ENCODE data around the gene FOXP1. TPM values are rescaled to one million over a fixed set of nuclear protein-coding genes. Genes with fewer than 3 reads are reported as not detected.

The FOXP1 gene
- polyA plus RNA-seq, 1 donor from 2014 or later, result 5.6 TPM

GRCh38 chr3:71219744-71220638, 363.5 kb downstream of the FOXP1 start:
- TF ChIP-seq RAD21 (conservative IDR thresholded peaks at IDR 0.05), result no peak
- TF ChIP-seq, protein P1, sequence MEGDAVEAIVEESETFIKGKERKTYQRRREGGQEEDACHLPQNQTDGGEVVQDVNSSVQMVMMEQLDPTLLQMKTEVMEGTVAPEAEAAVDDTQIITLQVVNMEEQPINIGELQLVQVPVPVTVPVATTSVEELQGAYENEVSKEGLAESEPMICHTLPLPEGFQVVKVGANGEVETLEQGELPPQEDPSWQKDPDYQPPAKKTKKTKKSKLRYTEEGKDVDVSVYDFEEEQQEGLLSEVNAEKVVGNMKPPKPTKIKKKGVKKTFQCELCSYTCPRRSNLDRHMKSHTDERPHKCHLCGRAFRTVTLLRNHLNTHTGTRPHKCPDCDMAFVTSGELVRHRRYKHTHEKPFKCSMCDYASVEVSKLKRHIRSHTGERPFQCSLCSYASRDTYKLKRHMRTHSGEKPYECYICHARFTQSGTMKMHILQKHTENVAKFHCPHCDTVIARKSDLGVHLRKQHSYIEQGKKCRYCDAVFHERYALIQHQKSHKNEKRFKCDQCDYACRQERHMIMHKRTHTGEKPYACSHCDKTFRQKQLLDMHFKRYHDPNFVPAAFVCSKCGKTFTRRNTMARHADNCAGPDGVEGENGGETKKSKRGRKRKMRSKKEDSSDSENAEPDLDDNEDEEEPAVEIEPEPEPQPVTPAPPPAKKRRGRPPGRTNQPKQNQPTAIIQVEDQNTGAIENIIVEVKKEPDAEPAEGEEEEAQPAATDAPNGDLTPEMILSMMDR (IDR thresholded peaks at IDR 0.05; ENCODE audit: poor library complexity, severe bottlenecking), result no peak
- no peak for TF ChIP-seq EP300 (conservative IDR thresholded peaks at IDR 0.05; ENCODE audit: poor library complexity, severe bottlenecking)
- TF ChIP-seq SMC3 (conservative IDR thresholded peaks at IDR 0.05; ENCODE audit: poor library complexity), result no peak
- Histone ChIP-seq H3F3A (ENCODE audit: insufficient read depth, low read length, poor library complexity, severe bottlenecking) (no peaks in the 10 kb centered on the region), H3K9me3 (ENCODE audit: low read length) (no peaks in the 10 kb centered on the region), H4K20me1 (ENCODE audit: insufficient read depth) (no peaks in the 10 kb centered on the region), H3K27me3 (ENCODE audit: insufficient read depth, low read depth, low read length) (no peaks in the 10 kb centered on the region), H3K9ac (ENCODE audit: low read length) (no peak overlapping the region), H3K36me3 (ENCODE audit: insufficient read depth, low read length) (no peaks in the 10 kb centered on the region), H2AFZ (ENCODE audit: low read depth, low read length) (no peak overlapping the region), H3K27ac (ENCODE audit: low read length) (no peak overlapping the region), H3K4me2 (ENCODE audit: low read length) (no peak overlapping the region), H3K79me2 (replicated peaks; ENCODE audit: insufficient read depth, low read length) (no peaks in the 10 kb centered on the region), H3K4me3 (ENCODE audit: low read length) (no peak overlapping the region), H3K9me2 (ENCODE audit: insufficient read depth, low read length) (no peaks in the 10 kb centered on the region)

DNA sequence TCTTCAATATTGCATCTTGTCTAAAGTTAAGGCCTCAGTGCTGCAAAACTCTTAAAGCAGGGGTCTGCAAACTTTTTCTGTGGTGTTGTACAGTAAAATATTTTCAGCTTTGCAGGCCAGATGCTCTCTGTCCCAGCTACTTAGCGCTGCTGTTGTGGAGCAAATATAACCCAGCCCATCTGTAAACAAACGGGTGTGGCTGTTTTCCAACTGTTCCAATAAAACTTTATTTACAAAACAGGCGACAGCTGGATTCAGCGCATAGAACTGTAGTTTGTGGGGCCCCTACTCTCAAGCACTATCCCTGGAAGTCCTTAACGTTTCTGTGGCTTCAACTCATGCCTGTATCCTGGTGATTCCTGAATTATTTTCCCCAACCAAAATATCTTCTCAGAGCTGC, 365.0 kb downstream of the FOXP1 start:
- no peak overlapping the region for H3K4me2 ChIP-seq (ENCODE audit: low read length)
- no peak overlapping the region for H3K27ac ChIP-seq (ENCODE audit: low read length)

More for the DNA sequence above, 365.0 kb downstream of the FOXP1 start:
- no peaks in the 10 kb centered on the region for H3K9me3 ChIP-seq (ENCODE audit: low read length)
- no peaks in the 10 kb centered on the region for H4K20me1 ChIP-seq (ENCODE audit: insufficient read depth)
- no peak overlapping the region for H3K4me3 ChIP-seq (ENCODE audit: low read length)
- H3F3A ChIP-seq (ENCODE audit: insufficient read depth, low read length, poor library complexity, severe bottlenecking), result no peaks in the 10 kb centered on the region
- no peaks in the 10 kb centered on the region for H3K27me3 ChIP-seq (ENCODE audit: insufficient read depth, low read depth, low read length)
- TF ChIP-seq RAD21 (conservative IDR thresholded peaks at IDR 0.05) (no peak), POLR2AphosphoS5 (IDR thresholded peaks at IDR 0.05) (no peak), EZH2 (IDR thresholded peaks at IDR 0.05; ENCODE audit: borderline replicate concordance, insufficient read depth, low read length, poor library complexity, severe bottlenecking) (no peak), SMC3 (conservative IDR thresholded peaks at IDR 0.05; ENCODE audit: poor library complexity) (no peak), TAF1 (IDR thresholded peaks at IDR 0.05; ENCODE audit: low read depth) (no peak)
- TF ChIP-seq, protein P2, sequence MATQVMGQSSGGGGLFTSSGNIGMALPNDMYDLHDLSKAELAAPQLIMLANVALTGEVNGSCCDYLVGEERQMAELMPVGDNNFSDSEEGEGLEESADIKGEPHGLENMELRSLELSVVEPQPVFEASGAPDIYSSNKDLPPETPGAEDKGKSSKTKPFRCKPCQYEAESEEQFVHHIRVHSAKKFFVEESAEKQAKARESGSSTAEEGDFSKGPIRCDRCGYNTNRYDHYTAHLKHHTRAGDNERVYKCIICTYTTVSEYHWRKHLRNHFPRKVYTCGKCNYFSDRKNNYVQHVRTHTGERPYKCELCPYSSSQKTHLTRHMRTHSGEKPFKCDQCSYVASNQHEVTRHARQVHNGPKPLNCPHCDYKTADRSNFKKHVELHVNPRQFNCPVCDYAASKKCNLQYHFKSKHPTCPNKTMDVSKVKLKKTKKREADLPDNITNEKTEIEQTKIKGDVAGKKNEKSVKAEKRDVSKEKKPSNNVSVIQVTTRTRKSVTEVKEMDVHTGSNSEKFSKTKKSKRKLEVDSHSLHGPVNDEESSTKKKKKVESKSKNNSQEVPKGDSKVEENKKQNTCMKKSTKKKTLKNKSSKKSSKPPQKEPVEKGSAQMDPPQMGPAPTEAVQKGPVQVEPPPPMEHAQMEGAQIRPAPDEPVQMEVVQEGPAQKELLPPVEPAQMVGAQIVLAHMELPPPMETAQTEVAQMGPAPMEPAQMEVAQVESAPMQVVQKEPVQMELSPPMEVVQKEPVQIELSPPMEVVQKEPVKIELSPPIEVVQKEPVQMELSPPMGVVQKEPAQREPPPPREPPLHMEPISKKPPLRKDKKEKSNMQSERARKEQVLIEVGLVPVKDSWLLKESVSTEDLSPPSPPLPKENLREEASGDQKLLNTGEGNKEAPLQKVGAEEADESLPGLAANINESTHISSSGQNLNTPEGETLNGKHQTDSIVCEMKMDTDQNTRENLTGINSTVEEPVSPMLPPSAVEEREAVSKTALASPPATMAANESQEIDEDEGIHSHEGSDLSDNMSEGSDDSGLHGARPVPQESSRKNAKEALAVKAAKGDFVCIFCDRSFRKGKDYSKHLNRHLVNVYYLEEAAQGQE (IDR thresholded peaks at IDR 0.05; ENCODE audit: borderline replicate concordance), result no peak
- no peaks in the 10 kb centered on the region for H3K36me3 ChIP-seq (ENCODE audit: insufficient read depth, low read length)
- H2AFZ ChIP-seq (ENCODE audit: low read depth, low read length), result no peak overlapping the region
- no peak overlapping the region for H3K9ac ChIP-seq (ENCODE audit: low read length)
- H3K9me2 ChIP-seq (ENCODE audit: insufficient read depth, low read length), result no peaks in the 10 kb centered on the region
- H3K79me2 ChIP-seq (replicated peaks; ENCODE audit: insufficient read depth, low read length), result no peaks in the 10 kb centered on the region
